Measurements from ENCODE around the gene PACSIN1.

PACSIN1 gene

GRCh38 chr6:34529665-34530327 is 63.9 kb downstream of the PACSIN1 start:
- DNase-seq, result no peak

- no peak for DNase-seq
These were observed 65.0 kb downstream of the PACSIN1 start for GRCh38 chr6:34530753-34531365.

- DNase-seq, result no peak
These were observed 65.8 kb downstream of the PACSIN1 start for GRCh38 chr6:34531580-34532201.

GRCh38 chr6:34532230-34532629 is 66.4 kb downstream of the PACSIN1 start:
- DNase-seq, result no peak

GRCh38 chr6:34534146-34534545 is 68.3 kb downstream of the PACSIN1 start:
- no peak for DNase-seq

GRCh38 chr6:34534656-34535055 is 68.8 kb downstream of the PACSIN1 start:
- no peak for DNase-seq

GRCh38 chr6:34535199-34535598 is 69.3 kb downstream of the PACSIN1 start:
- no peak for DNase-seq

- no peak for DNase-seq
These were observed 69.8 kb downstream of the PACSIN1 start for GRCh38 chr6:34535646-34536045.

GRCh38 chr6:34536251-34536958 is 70.5 kb downstream of the PACSIN1 start:
- no peak for DNase-seq

GRCh38 chr6:34536959-34537848 is 71.3 kb downstream of the PACSIN1 start:
- DNase-seq, result no peak

GRCh38 chr6:34537922-34538550 is 72.2 kb downstream of the PACSIN1 start:
- no peak for DNase-seq

GRCh38 chr6:34538581-34538980 is 72.7 kb downstream of the PACSIN1 start:
- no peak for DNase-seq

- DNase-seq, result no peak
These were observed 73.3 kb downstream of the PACSIN1 start for GRCh38 chr6:34539181-34539580.

GRCh38 chr6:34540222-34540621 is 74.3 kb downstream of the PACSIN1 start:
- no peak for DNase-seq

GRCh38 chr6:34540841-34541240 is 75.0 kb downstream of the PACSIN1 start:
- DNase-seq, result no peak

- peak; percentile 60 for DNase-seq
These were observed 77.5 kb downstream of the PACSIN1 start for GRCh38 chr6:34543421-34543820.

GRCh38 chr6:34544052-34544604 is 78.3 kb downstream of the PACSIN1 start:
- no peak for DNase-seq

- DNase-seq, result no peak
These were observed 79.0 kb downstream of the PACSIN1 start for GRCh38 chr6:34544776-34545471.

GRCh38 chr6:34546551-34547321 is 80.9 kb downstream of the PACSIN1 start:
- DNase-seq, result no peak

Measured in NCI-H226 (cell line).